Measurements from ENCODE around the gene RNU5B-1. TPM values are rescaled to one million over a fixed set of nuclear protein-coding genes. Genes with fewer than 3 reads are reported as not detected.

RNU5B-1 gene
- total RNA-seq, 2 experiments from 2014 or later, result 12.9 TPM; not detected in 1

- Mint-ChIP-seq H3K4me1 (peaks cover 15% of the 10 kb centered on the region), H3K27me3 (no peaks in the 10 kb centered on the region), H3K4me3 (no peak overlapping the region), H3K36me3 (ENCODE audit: low read depth) (no peaks in the 10 kb centered on the region), H3K9me3 (no peaks in the 10 kb centered on the region), H3K27ac (no peak overlapping the region)
- POLR2A ChIA-PET, result interaction anchor here (0.9 to 2.6 kb wide), 3 partner anchors 10 to 95 kb away, joined by 3 to 13 read pairs (median 3); partner anchors contain the start of gene PARP16
- CTCF ChIA-PET, result interaction anchor here (0.6 to 1.0 kb wide), 2 partner anchors 10 to 81 kb away, joined by 3 to 6 read pairs; partner anchors contain the start of gene PARP16
- DNase-seq, result no peak
These were observed 28.8 kb upstream of the RNU5B-1 start for GRCh38 chr15:65275728-65276126.

GRCh38 chr15:65277015-65277414 lies 27.5 kb upstream of the RNU5B-1 start:
- Mint-ChIP-seq H3K4me3 (no peak overlapping the region), H3K9me3 (no peaks in the 10 kb centered on the region), H3K27ac (no peak overlapping the region), H3K27me3 (no peaks in the 10 kb centered on the region), H3K4me1 (peaks cover 15% of the 10 kb centered on the region), H3K36me3 (ENCODE audit: low read depth) (no peaks in the 10 kb centered on the region)
- ChIA-PET POLR2A (interaction anchor here (2.6 kb wide), 1 partner anchor 9 kb away, joined by 13 read pairs; the partner anchor contains the start of gene PARP16), CTCF (interaction anchor here (0.7 kb wide), 1 partner anchor 9 kb away, joined by 3 read pairs; no protein-coding TSS in a partner anchor)
- no peak for DNase-seq

- CTCF ChIA-PET, result no interaction called here
- no peak for DNase-seq
- POLR2A ChIA-PET, result interaction anchor here (0.8 to 1.3 kb wide), 3 partner anchors 8 to 27 kb away, joined by 3 to 9 read pairs (median 3); partner anchors contain the start of gene PARP16
These were observed 26.0 kb upstream of the RNU5B-1 start for GRCh38 chr15:65278480-65278879.

GRCh38 chr15:65285291-65286068 lies 19.0 kb upstream of the RNU5B-1 start:
- no peak for DNase-seq
- POLR2A ChIA-PET, result interaction anchor here (0.8 to 5.3 kb wide), 14 partner anchors 7 to 460 kb away, joined by 3 to 166 read pairs (median 9); partner anchors contain the start of genes CLPX, PDCD7, PIF1 and RNU5A-1
- Mint-ChIP-seq H3K27me3 (no peaks in the 10 kb centered on the region), H3K4me1 (peaks cover 35% of the 10 kb centered on the region), H3K36me3 (ENCODE audit: low read depth) (peaks cover 19% of the 10 kb centered on the region), H3K4me3 (peak overlapping the region; percentile 81), H3K9me3 (no peaks in the 10 kb centered on the region), H3K27ac (peak overlapping the region; percentile 78)
- CTCF ChIA-PET, result interaction anchor here (0.6 to 2.9 kb wide), 14 partner anchors 8 to 599 kb away, joined by 3 to 29 read pairs (median 3); partner anchors contain the start of gene RNU5B-1

More at GRCh38 chr15:65278480-65278879, 26.0 kb upstream of the RNU5B-1 start:
- Mint-ChIP-seq H3K27me3 (no peaks in the 10 kb centered on the region), H3K27ac (no peak overlapping the region), H3K36me3 (ENCODE audit: low read depth) (peaks cover 11% of the 10 kb centered on the region), H3K4me3 (no peak overlapping the region), H3K9me3 (no peaks in the 10 kb centered on the region), H3K4me1 (peaks cover 20% of the 10 kb centered on the region)

GRCh38 chr15:65286069-65286703 lies 18.3 kb upstream of the RNU5B-1 start:
- no peaks in the 10 kb centered on the region for H3K9me3 Mint-ChIP-seq
- CTCF ChIA-PET, result interaction anchor here (0.6 to 2.9 kb wide), 17 partner anchors 9 to 294 kb away, joined by 3 to 29 read pairs (median 6); partner anchors contain the start of genes CLPX, PDCD7, RNU5A-1 and RNU5B-1
- H3K4me1 Mint-ChIP-seq, result peaks cover 35% of the 10 kb centered on the region
- H3K27me3 Mint-ChIP-seq, result no peaks in the 10 kb centered on the region
- H3K36me3 Mint-ChIP-seq (ENCODE audit: low read depth), result peaks cover 19% of the 10 kb centered on the region
- DNase-seq, result peak; percentile 35
- peak overlapping the region; percentile 81 for H3K4me3 Mint-ChIP-seq
- peak overlapping the region; percentile 78 for H3K27ac Mint-ChIP-seq
- POLR2A ChIA-PET, result interaction anchor here (0.8 to 5.3 kb wide), 16 partner anchors 8 to 460 kb away, joined by 3 to 166 read pairs (median 8); partner anchors contain the start of genes CLPX, PDCD7, PIF1 and RNU5A-1

- CTCF ChIA-PET, result interaction anchor here (0.5 to 2.9 kb wide), 16 partner anchors 8 to 1739 kb away, joined by 3 to 29 read pairs (median 6); partner anchors contain the start of genes CLPX, PDCD7, RNU5A-1 and RNU5B-1
- H3K36me3 Mint-ChIP-seq (ENCODE audit: low read depth), result peaks cover 19% of the 10 kb centered on the region
- H3K27ac Mint-ChIP-seq, result peak within 1 kb of the TSS; percentile 78
- no peaks in the 10 kb centered on the region for H3K27me3 Mint-ChIP-seq
- POLR2A ChIA-PET, result interaction anchor here (0.9 to 5.3 kb wide), 16 partner anchors 9 to 461 kb away, joined by 3 to 166 read pairs (median 8); partner anchors contain the start of genes CLPX, PDCD7, PIF1 and RNU5A-1
- H3K4me1 Mint-ChIP-seq, result peaks cover 35% of the 10 kb centered on the region
- peak; percentile 94 for DNase-seq
- no peaks in the 10 kb centered on the region for H3K9me3 Mint-ChIP-seq
- H3K4me3 Mint-ChIP-seq, result peak within 1 kb of the TSS; percentile 81
These were observed 17.6 kb upstream of the RNU5B-1 start, which contains the start of gene PARP16 for GRCh38 chr15:65286704-65287519. TSS of gene PARP16 (minus strand) at chr15:65286883. CDS start at chr15:65286426, 457 bp downstream.

- Mint-ChIP-seq H3K4me3 (peak overlapping the region; percentile 81), H3K9me3 (no peaks in the 10 kb centered on the region), H3K27me3 (no peaks in the 10 kb centered on the region), H3K36me3 (ENCODE audit: low read depth) (peaks cover 16% of the 10 kb centered on the region), H3K27ac (peak overlapping the region; percentile 78), H3K4me1 (peaks cover 35% of the 10 kb centered on the region)
- ChIA-PET CTCF (interaction anchor here (0.6 to 2.9 kb wide), 10 partner anchors 8 to 186 kb away, joined by 3 to 29 read pairs (median 6); partner anchors contain the start of genes CLPX, PDCD7, RNU5A-1 and RNU5B-1), POLR2A (interaction anchor here (0.8 to 5.3 kb wide), 10 partner anchors 9 to 393 kb away, joined by 3 to 166 read pairs (median 9); partner anchors contain the start of genes CLPX, PDCD7, RNU5A-1 and RNU5B-1)
- no peak for DNase-seq
These were observed 17.0 kb upstream of the RNU5B-1 start for GRCh38 chr15:65287520-65287855.

GRCh38 chr15:65289261-65289854 lies 15.1 kb upstream of the RNU5B-1 start:
- Mint-ChIP-seq H3K27ac (no peak overlapping the region), H3K4me1 (peaks cover 39% of the 10 kb centered on the region), H3K27me3 (no peaks in the 10 kb centered on the region), H3K9me3 (no peaks in the 10 kb centered on the region), H3K4me3 (no peak overlapping the region), H3K36me3 (ENCODE audit: low read depth) (peaks cover 3% of the 10 kb centered on the region)
- CTCF ChIA-PET, result interaction anchor here (0.7 kb wide), 1 partner anchor 312 kb away, joined by 3 read pairs; no protein-coding TSS in a partner anchor
- no peak for DNase-seq
- POLR2A ChIA-PET, result interaction anchor here (3.3 kb wide), 1 partner anchor 16 kb away, joined by 24 read pairs; the partner anchor contains the start of gene RNU5B-1

- Mint-ChIP-seq H3K4me3 (no peak overlapping the region), H3K9me3 (no peaks in the 10 kb centered on the region)
- CTCF ChIA-PET, result no interaction called here
These were observed 14.2 kb upstream of the RNU5B-1 start for GRCh38 chr15:65290228-65290627.

GRCh38 chr15:65292938-65293518 lies 11.4 kb upstream of the RNU5B-1 start:
- H3K27ac Mint-ChIP-seq, result peak overlapping the region; percentile 69
- H3K9me3 Mint-ChIP-seq, result no peaks in the 10 kb centered on the region
- ChIA-PET POLR2A (interaction anchor here (1.1 to 2.0 kb wide), 3 partner anchors 12 to 399 kb away, joined by 3 to 25 read pairs (median 3); partner anchors contain the start of genes CLPX and RNU5B-1), CTCF (no interaction called here)
- no peak for DNase-seq
- H3K27me3 Mint-ChIP-seq, result no peaks in the 10 kb centered on the region
- peaks cover 5% of the 10 kb centered on the region for H3K36me3 Mint-ChIP-seq (ENCODE audit: low read depth)
- H3K4me1 Mint-ChIP-seq, result peaks cover 38% of the 10 kb centered on the region
- no peak overlapping the region for H3K4me3 Mint-ChIP-seq

More at GRCh38 chr15:65290228-65290627, 14.2 kb upstream of the RNU5B-1 start:
- no peak for DNase-seq
- peaks cover 43% of the 10 kb centered on the region for H3K4me1 Mint-ChIP-seq
- H3K36me3 Mint-ChIP-seq (ENCODE audit: low read depth), result peaks cover 3% of the 10 kb centered on the region
- POLR2A ChIA-PET, result interaction anchor here (3.3 kb wide), 1 partner anchor 15 kb away, joined by 24 read pairs; the partner anchor contains the start of gene RNU5B-1
- no peaks in the 10 kb centered on the region for H3K27me3 Mint-ChIP-seq
- no peak overlapping the region for H3K27ac Mint-ChIP-seq

GRCh38 chr15:65298731-65299130 lies 5.7 kb upstream of the RNU5B-1 start:
- Mint-ChIP-seq H3K9me3 (no peaks in the 10 kb centered on the region), H3K27me3 (no peaks in the 10 kb centered on the region), H3K36me3 (ENCODE audit: low read depth) (peaks cover 9% of the 10 kb centered on the region), H3K4me3 (peak overlapping the region; percentile 80), H3K4me1 (peaks cover 41% of the 10 kb centered on the region), H3K27ac (peak overlapping the region; percentile 85)
- no peak for DNase-seq
- CTCF ChIA-PET, result interaction anchor here (0.9 to 2.9 kb wide), 3 partner anchors 13 to 265 kb away, joined by 3 to 29 read pairs (median 6); partner anchors contain the start of gene PARP16
- POLR2A ChIA-PET, result interaction anchor here (1.4 to 7.2 kb wide), 4 partner anchors 13 to 167 kb away, joined by 3 to 112 read pairs (median 20); partner anchors contain the start of genes CLPX, PARP16 and PDCD7

All from activated CD4-positive, alpha-beta memory T cell treated with anti-CD3 and anti-CD28 coated beads, Interleukin-2, amount 10 ng/mL, durations not matched to agents 7 days and 5 days (primary cell).